ENCODE results near the gene SLC22A2.

DNA sequence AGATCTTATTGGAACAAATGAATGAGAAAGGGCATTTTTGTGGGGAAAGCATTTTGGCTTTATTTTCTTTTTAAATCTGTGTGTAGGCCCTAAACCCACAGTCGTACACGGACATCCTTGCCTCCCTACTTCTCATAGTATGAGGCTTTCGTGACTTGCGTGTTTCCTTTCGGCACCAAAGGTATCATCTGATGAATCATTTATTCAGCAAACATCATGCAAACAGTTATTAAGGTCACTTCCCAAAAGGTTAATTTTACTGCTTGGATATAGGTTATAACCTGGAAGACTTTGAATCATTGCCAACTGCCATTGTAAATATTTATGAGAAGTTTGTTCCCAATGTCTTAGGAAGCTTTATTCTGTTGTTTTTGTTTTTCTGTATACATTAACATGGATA lies 15.1 kb upstream of the SLC22A2 start:
- TF ChIP-seq, protein P1, sequence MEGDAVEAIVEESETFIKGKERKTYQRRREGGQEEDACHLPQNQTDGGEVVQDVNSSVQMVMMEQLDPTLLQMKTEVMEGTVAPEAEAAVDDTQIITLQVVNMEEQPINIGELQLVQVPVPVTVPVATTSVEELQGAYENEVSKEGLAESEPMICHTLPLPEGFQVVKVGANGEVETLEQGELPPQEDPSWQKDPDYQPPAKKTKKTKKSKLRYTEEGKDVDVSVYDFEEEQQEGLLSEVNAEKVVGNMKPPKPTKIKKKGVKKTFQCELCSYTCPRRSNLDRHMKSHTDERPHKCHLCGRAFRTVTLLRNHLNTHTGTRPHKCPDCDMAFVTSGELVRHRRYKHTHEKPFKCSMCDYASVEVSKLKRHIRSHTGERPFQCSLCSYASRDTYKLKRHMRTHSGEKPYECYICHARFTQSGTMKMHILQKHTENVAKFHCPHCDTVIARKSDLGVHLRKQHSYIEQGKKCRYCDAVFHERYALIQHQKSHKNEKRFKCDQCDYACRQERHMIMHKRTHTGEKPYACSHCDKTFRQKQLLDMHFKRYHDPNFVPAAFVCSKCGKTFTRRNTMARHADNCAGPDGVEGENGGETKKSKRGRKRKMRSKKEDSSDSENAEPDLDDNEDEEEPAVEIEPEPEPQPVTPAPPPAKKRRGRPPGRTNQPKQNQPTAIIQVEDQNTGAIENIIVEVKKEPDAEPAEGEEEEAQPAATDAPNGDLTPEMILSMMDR (IDR thresholded peaks at IDR 0.05) = no peak
- no peak for TF ChIP-seq POLR2AphosphoS5 (IDR thresholded peaks at IDR 0.05)
- no peak for TF ChIP-seq EP300 (IDR thresholded peaks at IDR 0.05; ENCODE audit: low read depth)
